Right lobe of liver (tissue), 6 donors: Measurements from ENCODE around the gene PGS1. TPM values are rescaled to one million over a fixed set of nuclear protein-coding genes. Genes with fewer than 3 reads are reported as not detected.
"Not testable (repeated sequence)": the region's sequence is repeated elsewhere in the genome, so short reads cannot be mapped to it uniquely, and the experiment has no call there.

Experiments used
- ATAC-seq, 4 donors: fragments of 200-7000 bp; cut with Tn5 transposase; one replicate each; pipeline ENCODE4 v1.9.1; 2020; ENCODE audit warnings: mild to moderate bottlenecking in 4 of 4, moderate library complexity in 4 of 4
- DNase-seq, 3 donors: peaks; one replicate each; pipeline ENCODE4 v3.0.0-alpha.2; 2020
- H3K27ac ChIP-seq, 3 donors: fragments of 200-600 bp; one replicate each; pipeline ENCODE4 v1.8.0; 2022
- H3K27me3 ChIP-seq, 2 donors: fragments of 200-600 bp; one replicate each; pipeline ENCODE4 v1.8.0; 2022
- H3K36me3 ChIP-seq, 4 donors: fragments of 200-600 bp; sonication (generic) in 1 of 4; one replicate each; pipeline versions ENCODE4 v1.5.1 to v1.8.0; 2017 to 2022; ENCODE audit warnings: control low read depth in 1 of 4
- H3K4me1 ChIP-seq, 4 donors: fragments of 200-600 bp; sonication (generic) in 1 of 4; one replicate each; pipeline versions ENCODE4 v1.5.1 to v1.8.0; 2017 to 2022; ENCODE audit warnings: control low read depth in 1 of 4
- H3K4me3 ChIP-seq, 3 donors: fragments of 200-600 bp; one replicate each; pipeline ENCODE4 v1.8.0; 2022
- H3K9me3 ChIP-seq, 4 donors: fragments of 200-600 bp; sonication (generic) in 1 of 4; one replicate each; pipeline versions ENCODE4 v1.5.1 to v1.8.0; 2017 to 2022; ENCODE audit warnings: control low read depth in 1 of 4
- POLR2A ChIP-seq: fragments of 450-650 bp; IDR thresholded peaks from one replicate; pipeline ENCODE4 v1.6.1; 2017; ENCODE audit warnings: antibody characterized with exemption, mild to moderate bottlenecking
- WGBS: methylation state at CpG from one replicate; pipeline ENCODE4 v1.1.6; 2018; ENCODE audit warnings: low coverage, low lambda C conversion rate; ENCODE audit not compliant: insufficient coverage; ENCODE audit errors: missing lambda C conversion rate; 5-methylcytosine and 5-hydroxymethylcytosine counted together
- intact Hi-C, 2 donors: fragments of 100-400 bp; cut with DNase I; formaldehyde crosslinking; loops; one replicate each; pipeline versions ENCODE4 v1.11.2 to v1.14.1; 2022
- long read RNA-seq: library from polyadenylated mRNA; unstranded; transcript quantifications from one replicate; pipeline ENCODE4 v2.0.0, GENCODE V29; 2019
- total RNA-seq, 6 experiments: library from RNA; depleted of rRNA in 2 of 6; stranded (reverse); fragments of >200 nt in 2 of 6; fragmentation: NEBNext Ultra II Directional in 3 of 6; extraction: Animal tissue kit (Norgen Biotek cat#: 25700) in 3 of 6; gene quantifications; one replicate each; pipeline versions ENCODE4 v1.1.0 to v1.2.4, GENCODE V29; 2016 to 2023
- TF ChIP-seq, protein P1 (sequence below), 4 donors: fragments of 200-600 bp in 3 of 4; fragments of 450-650 bp in 1 of 4; IDR thresholded peaks; one replicate each; pipeline versions ENCODE4 v1.5.1 to v1.8.0; 2016 to 2022; ENCODE audit warnings: antibody characterized with exemption in 4 of 4, mild to moderate bottlenecking in 2 of 4
- donor health status: DM: no; HTN: yes; CAD: no.
- donor health status: DM: no; HTN: no; CAD: no.
- donor health status: DM: no; HTN: no; CAD: no.
- donor health status: DM: no; HTN: yes; CAD: no.
- donor health status: DM: no; HTN: yes; CAD: no.

Gene PGS1, protein sequence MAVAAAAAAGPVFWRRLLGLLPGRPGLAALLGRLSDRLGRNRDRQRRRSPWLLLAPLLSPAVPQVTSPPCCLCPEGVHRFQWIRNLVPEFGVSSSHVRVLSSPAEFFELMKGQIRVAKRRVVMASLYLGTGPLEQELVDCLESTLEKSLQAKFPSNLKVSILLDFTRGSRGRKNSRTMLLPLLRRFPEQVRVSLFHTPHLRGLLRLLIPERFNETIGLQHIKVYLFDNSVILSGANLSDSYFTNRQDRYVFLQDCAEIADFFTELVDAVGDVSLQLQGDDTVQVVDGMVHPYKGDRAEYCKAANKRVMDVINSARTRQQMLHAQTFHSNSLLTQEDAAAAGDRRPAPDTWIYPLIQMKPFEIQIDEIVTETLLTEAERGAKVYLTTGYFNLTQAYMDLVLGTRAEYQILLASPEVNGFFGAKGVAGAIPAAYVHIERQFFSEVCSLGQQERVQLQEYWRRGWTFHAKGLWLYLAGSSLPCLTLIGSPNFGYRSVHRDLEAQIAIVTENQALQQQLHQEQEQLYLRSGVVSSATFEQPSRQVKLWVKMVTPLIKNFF
- 10 to 100 TPM in 5 of 6 experiments, 1 to 10 TPM in 1; 8.8 to 17.5 (median 13.4) TPM for total RNA-seq
- long read RNA-seq, partial matches to known transcripts, result 0 of 1 reads
- long read RNA-seq, other reads (novel, unspliced or antisense), result 1 of 1 reads

DNA sequence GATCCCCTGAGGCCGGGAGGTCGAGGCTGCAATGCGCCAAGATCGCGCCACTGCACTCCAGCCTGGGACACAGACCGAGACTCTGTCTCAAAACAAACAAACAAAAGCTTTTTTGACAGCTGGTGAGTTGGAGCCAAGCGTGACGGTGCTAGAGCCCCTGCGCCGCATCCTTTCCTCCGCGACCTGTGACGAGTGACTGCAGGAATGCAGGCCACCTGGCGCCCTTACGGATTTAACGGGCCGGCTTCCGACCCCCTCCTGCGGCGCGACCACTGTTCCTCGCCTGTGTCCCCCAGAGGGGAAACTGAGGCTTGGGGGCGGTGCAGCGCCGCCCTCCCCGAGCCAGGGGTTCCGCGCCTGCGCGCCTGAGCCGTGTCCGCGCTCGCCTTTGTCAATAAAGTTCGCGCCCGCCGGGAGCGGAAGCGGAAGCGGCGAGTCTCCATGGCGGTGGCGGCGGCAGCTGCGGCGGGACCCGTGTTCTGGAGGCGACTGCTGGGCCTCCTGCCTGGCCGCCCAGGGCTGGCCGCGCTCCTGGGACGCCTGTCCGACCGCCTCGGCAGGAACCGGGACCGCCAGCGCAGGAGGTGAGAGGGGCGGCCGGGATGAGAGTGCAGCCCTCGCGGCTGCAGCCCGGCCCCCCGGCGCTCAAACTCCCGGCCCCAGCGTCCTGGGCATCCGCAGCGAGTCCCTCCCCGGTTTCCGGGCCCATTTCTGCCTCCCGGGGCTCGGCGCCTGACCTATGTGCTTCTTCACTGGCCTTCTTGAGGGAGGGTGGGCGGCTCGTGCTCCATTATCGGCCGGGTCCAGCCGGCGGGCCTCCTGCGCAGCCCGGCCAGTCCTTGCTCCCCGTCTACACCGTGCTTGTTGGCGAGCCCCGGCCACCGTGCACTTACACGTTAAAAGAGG is at the start of gene PGS1:
Gene PGS1, plus strand, starts transcription at position 425 of the 906 bp plus-strand sequence. Its CDS starts 17 bp downstream, at position 442.
- H3K27ac ChIP-seq, result peak within 1 kb of the TSS; percentile 69 to 88 (median 85)
- DNase-seq, result peak; percentile 87 to 88 (median 87)
- no peaks in the 10 kb centered on the region for H3K9me3 ChIP-seq
- peak within 1 kb of the TSS; percentile 93 to 98 (median 97) for H3K4me3 ChIP-seq
- no peaks in the 10 kb centered on the region for H3K27me3 ChIP-seq
- peak; percentile 41 to 81 (median 73) for ATAC-seq
- peak; percentile 88 for TF ChIP-seq POLR2A
- TF ChIP-seq, protein P1, sequence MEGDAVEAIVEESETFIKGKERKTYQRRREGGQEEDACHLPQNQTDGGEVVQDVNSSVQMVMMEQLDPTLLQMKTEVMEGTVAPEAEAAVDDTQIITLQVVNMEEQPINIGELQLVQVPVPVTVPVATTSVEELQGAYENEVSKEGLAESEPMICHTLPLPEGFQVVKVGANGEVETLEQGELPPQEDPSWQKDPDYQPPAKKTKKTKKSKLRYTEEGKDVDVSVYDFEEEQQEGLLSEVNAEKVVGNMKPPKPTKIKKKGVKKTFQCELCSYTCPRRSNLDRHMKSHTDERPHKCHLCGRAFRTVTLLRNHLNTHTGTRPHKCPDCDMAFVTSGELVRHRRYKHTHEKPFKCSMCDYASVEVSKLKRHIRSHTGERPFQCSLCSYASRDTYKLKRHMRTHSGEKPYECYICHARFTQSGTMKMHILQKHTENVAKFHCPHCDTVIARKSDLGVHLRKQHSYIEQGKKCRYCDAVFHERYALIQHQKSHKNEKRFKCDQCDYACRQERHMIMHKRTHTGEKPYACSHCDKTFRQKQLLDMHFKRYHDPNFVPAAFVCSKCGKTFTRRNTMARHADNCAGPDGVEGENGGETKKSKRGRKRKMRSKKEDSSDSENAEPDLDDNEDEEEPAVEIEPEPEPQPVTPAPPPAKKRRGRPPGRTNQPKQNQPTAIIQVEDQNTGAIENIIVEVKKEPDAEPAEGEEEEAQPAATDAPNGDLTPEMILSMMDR (IDR thresholded peaks at IDR 0.05), result no peak
- 8% methylated on average over 19 of the region's 89 CpGs for WGBS
- peaks cover 0 to 28% (median 8%) of the 10 kb centered on the region in 4 donors for H3K4me1 ChIP-seq
- no peaks in the 10 kb centered on the region for H3K36me3 ChIP-seq
- intact Hi-C loops, result no loop called here

DNA sequence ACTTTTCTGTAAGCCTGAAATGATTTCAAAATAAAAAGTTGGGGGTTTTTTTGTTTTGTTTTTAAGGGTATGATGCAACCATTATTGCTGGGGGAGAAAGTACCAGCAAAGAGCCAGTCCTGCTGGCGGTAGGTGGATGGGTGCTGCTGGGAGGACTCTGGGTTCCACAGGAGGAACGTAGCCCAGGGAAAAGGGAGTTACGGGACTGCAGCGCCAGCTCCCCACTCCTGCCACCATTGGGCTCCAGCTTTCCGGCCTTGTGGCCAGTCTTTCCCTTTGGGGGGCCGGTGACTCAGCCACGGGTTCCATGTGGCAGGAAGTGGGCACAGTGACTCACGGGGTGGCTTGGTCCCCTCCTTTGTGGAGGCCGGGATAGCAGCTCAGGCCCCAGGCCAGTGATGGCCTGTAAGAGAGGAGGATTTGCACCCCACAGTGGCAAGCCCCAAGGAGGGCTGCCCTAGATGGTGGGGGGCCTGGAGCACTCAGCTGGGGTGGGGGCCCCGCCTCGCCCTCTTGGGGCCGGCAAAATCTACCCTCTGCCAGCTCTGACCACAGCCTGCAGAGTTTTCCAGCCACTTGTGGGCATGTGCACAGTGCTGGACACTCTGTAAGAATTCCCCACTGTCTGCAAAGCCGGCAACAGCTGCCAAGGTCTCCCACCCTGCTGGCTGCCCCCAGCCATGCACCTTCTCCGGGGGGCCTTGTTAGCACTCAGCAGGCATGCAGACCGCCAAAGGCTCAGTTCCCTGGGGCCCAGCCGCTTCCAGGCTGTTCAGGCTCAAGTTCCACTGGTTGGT is 49.0 kb upstream of the PGS1 start:
- WGBS, result 62% methylated on average over 3 of the region's 16 CpGs
- Histone ChIP-seq H3K27me3 (no peaks in the 10 kb centered on the region), H3K27ac (no peak overlapping the region), H3K9me3 (no peaks in the 10 kb centered on the region), H3K4me3 (no peak overlapping the region), H3K36me3 (no peaks in the 10 kb centered on the region), H3K4me1 (no peaks in the 10 kb centered on the region)
- TF ChIP-seq, protein P1 (IDR thresholded peaks at IDR 0.05), result no peak
- no peak for TF ChIP-seq POLR2A
- intact Hi-C loops, result no loop called here
- no peak for ATAC-seq
- no peak for DNase-seq

DNA sequence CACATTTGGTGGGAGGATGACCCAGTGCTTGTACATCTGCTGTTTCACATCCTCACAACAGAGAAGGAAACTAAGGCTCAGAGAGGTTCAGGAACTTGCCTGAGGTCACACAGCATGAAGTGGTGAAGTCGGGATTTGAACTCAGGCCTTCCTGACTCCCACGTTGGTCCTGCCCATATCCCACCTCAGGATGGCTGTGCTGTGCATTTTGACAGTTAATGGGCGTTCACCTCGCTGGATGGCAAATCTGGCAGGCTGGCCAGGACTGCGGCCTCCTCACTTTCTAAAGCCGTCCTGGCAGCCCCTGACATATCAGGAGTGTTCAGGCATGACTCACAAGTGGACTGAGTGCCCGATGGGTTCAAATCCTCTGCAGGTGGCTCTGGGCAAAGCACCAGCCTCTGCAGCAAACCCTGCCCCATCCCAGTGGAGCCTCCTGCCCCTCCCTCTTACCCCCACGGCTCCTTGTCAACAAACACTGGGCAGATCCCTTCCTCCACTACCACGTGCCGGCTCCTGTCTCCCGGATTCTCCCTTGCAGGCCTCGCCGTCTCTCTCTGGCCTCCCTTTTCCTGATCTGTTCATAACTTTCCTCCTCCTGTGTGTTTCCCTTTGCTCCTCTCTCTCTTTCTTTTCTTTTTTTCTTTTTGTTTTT is 47.8 kb upstream of the PGS1 start:
- Histone ChIP-seq H3K27me3 (no peaks in the 10 kb centered on the region), H3K27ac (no peak overlapping the region), H3K4me3 (no peak overlapping the region), H3K9me3 (no peaks in the 10 kb centered on the region), H3K36me3 (no peaks in the 10 kb centered on the region), H3K4me1 (no peaks in the 10 kb centered on the region)
- peak; percentile 32 to 85 (median 54) for ATAC-seq
- 42% methylated on average over 6 of the region's 13 CpGs for WGBS
- DNase-seq, result peak in 1 of 3 donors; percentile 74
- no peak for TF ChIP-seq POLR2A
- TF ChIP-seq, protein P1 (IDR thresholded peaks at IDR 0.05), result no peak
- intact Hi-C loops, result no loop called here

DNA sequence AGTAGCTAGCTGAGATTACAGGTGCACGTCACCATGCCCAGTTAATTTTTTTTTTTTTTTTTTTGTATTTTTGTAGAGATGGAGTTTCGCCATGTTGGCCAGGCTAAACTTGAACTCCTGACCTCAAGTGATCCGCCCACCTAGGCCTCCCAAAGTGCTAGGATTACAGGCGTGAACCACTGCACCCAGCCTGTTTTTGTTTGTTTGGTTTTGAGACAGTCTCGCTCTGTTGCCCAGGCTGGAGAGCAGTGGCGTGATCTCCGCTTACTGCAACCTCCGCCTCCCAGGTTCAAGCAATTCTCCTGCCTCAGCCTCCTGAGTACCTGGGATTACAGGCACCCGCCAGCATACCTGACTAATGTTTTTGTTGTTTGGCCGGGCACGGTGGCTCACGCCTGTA is 47.1 kb upstream of the PGS1 start:
- DNase-seq, intact Hi-C loops, H3K27ac ChIP-seq, H3K4me1 ChIP-seq, H3K36me3 ChIP-seq, H3K27me3 ChIP-seq, H3K4me3 ChIP-seq, H3K9me3 ChIP-seq: not testable (repeated sequence)
- ATAC-seq, result peak in 2 of 4 donors; percentile 29 to 30
- WGBS, result 65% methylated on average over 9 of the region's 12 CpGs
